Measurements from ENCODE around the gene ARHGEF37.

The ARHGEF37 gene

GRCh38 chr5:149604321-149604720 is 23.0 kb downstream of the ARHGEF37 start:
- no peak for DNase-seq

GRCh38 chr5:149605354-149605997 is 24.2 kb downstream of the ARHGEF37 start:
- DNase-seq, result no peak

GRCh38 chr5:149605998-149606724 is 24.9 kb downstream of the ARHGEF37 start:
- no peak for DNase-seq

- no peak for DNase-seq
Measured at GRCh38 chr5:149608936-149609545, 27.7 kb downstream of the ARHGEF37 start.

- DNase-seq, result no peak
Measured at GRCh38 chr5:149609640-149610219, 28.4 kb downstream of the ARHGEF37 start.

GRCh38 chr5:149610589-149611255 is 29.4 kb downstream of the ARHGEF37 start:
- DNase-seq, result no peak

- no peak for DNase-seq
Measured at GRCh38 chr5:149611326-149611725, 30.0 kb downstream of the ARHGEF37 start.

GRCh38 chr5:149614034-149614907 is 33.0 kb downstream of the ARHGEF37 start:
- no peak for DNase-seq

- DNase-seq, result no peak
Measured at GRCh38 chr5:149615976-149616375, 34.7 kb downstream of the ARHGEF37 start.

GRCh38 chr5:149616727-149617285 is 35.5 kb downstream of the ARHGEF37 start:
- no peak for DNase-seq

GRCh38 chr5:149617760-149618306 is 36.5 kb downstream of the ARHGEF37 start:
- no peak for DNase-seq

GRCh38 chr5:149618581-149619248 is 37.4 kb downstream of the ARHGEF37 start:
- DNase-seq, result peak; percentile 30

- no peak for DNase-seq
Measured at GRCh38 chr5:149621415-149622098, 40.3 kb downstream of the ARHGEF37 start.

- DNase-seq, result no peak
Measured at GRCh38 chr5:149622466-149622865, 41.2 kb downstream of the ARHGEF37 start.

- DNase-seq, result no peak
Measured at GRCh38 chr5:149623473-149623872, 42.2 kb downstream of the ARHGEF37 start.

GRCh38 chr5:149627070-149627469 is 45.8 kb downstream of the ARHGEF37 start:
- DNase-seq, result no peak

- DNase-seq, result no peak
Measured at GRCh38 chr5:149628221-149628620, 46.9 kb downstream of the ARHGEF37 start.

GRCh38 chr5:149628846-149629388 is 47.6 kb downstream of the ARHGEF37 start:
- DNase-seq, result no peak

GRCh38 chr5:149629421-149629820 is 48.1 kb downstream of the ARHGEF37 start:
- DNase-seq, result no peak

- DNase-seq, result no peak
Measured at GRCh38 chr5:149630337-149630736, 49.0 kb downstream of the ARHGEF37 start.

Measured in NCI-H748 treated with DMSO at 0.1 percent for 48 hours (cell line).